ENCODE data around the gene BUB1B.
"Not testable (repeated sequence)": the region's sequence is repeated elsewhere in the genome, so short reads cannot be mapped to it uniquely, and the experiment has no call there.

BUB1B gene

DNA sequence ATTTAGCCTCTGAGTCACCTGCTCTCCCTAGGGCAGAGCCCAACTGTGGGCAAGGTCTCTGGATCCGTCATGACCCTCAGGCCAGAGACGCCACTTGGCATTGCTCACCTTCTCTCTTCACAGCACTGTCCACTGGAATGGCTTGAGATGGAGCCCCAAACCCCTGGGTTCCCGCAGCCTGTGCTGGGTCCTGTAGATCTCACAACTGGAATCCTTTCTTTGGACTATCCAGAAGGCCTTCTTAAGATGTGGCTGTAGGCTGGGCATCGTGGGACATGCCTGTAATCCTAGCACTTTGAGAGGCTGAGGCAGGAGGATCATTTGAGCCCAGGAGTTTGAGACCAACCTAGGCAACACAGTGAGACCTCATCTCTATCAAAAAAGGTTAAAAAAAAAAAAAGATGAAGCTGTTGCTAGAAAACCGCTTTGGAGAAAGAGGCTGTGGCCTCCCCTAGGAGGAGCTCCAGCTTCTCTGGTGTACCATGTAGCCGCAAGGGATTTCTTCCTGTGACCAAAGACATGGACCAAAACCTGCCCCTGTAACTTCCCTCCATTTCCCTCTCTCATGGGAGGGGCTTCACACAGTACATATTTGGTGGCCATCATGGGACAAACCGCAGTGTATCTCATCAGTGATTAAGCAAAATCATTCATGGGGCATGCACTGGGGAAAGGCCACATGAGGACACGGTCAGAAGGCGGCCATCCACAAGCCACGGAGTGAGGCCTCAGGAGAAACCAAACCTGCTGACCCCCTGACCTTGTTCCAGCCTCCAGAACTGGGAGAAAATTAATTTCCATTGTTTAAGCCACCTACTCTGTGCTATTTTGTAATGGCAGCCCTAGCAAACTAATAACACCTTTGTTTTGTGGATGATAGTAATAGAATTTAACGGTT lies 23.3 kb upstream of the BUB1B start:
- no peak for DNase-seq

DNA sequence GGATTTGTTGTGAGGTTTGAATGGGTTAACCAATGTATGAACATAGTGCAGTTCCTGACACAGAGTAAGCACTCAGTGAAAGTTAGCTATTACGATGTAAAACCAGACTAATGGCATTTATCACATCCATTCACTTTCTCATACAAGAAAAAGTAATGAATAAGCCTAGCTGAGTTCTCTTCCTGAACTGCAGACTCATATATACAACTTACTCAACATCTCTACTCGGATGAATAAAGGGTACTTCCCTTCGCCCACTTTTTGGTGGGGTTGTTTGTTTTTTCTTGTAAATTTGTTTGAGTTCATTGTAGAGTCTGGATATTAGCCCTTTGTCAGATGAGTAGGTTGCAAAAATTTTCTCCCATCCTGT lies 22.7 kb upstream of the BUB1B start:
- not testable (repeated sequence) for DNase-seq

DNA sequence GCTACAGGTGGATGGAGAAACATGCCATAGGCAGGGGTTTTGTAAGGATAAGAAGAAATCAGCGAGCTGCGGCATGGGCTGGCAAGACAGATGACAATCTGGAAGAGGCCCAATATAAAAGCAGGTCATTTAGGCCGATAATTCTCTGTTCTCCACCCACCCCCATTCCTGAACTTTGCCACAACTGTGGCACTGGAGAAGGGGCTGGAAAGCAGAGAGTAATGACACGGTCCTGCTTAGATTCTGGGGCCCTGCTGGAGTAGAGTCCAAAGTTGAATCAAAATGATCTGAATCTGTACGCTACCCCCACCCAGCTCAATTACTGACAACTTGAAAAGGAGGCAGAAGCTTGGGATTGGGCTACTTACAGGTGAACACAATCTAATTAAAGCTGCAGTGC lies 18.4 kb upstream of the BUB1B start:
- no peak for DNase-seq

DNA sequence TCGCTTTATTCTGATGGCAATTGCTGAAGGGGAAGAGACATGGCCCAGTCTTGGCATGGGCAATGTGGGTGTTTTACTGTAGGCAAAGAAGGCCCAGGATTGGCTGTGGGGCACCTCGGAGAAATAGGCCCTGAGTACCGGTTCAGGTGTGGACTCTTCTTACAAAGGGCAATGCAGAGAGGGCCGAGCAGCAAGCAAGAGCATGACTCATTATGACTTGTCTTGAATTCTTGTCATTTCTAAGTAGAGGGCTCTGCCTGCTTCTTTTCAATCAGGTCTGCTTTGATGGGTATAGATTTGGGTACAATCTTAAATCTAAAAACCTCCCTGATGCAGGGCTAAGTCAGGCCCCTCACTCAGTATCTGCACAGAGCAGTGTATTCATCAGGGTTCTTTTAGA lies 14.8 kb upstream of the BUB1B start:
- no peak for DNase-seq

DNA sequence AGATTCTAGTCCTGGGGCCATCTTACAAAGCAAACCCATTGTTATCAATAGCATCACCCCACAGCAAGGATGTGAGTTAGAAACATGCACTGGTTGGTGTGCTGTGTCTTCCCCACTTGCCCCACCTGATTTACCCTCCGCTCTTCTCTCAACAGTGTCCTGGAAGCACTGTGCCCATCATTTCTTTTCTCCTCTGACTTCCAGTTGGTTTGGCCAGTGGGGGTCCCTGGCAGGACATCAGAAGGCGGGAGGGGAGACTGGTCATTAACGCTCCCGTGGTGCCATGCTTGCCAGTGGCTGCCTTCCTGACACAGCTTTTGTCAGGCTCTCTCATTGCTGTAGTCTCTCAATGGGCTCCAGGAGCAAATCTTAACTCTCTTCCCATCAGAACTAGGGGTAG lies 11.5 kb upstream of the BUB1B start:
- no peak for DNase-seq

DNA sequence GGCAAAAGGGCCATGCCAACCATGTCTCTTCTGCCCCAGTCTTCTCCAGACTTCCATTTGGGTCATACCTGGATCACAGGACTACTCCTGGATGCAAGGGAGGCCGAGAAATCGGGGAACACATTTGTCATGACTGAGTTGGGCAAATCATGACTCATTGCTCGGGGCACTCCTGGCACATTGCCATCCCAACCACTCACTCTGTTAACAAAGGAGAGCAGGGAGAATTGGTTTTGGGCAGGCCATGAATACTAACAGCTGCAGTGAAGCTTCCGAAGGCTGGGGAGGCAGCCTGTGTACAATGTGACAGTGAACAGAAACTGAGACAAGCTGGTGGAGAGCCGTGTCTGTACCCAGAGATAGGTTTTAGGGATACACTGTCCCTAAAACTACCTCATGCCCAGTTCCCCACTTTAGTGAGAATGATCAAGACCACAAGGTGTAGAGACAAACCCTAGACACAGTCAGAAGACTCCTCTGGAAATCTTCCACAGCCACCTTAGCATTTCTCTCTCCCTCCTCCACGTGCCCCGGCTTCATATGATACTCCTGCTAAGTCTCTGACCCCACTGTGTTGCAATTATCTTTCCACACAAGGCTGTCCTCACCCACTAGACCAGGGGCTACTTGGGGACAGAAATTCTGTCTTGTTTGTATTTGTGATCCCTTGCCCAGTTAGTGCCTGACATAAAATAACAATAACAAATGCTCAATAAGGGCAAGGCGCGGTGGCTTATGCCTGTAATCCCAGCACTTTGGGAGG lies 10.5 kb upstream of the BUB1B start:
- peak; percentile 67 for DNase-seq

DNA sequence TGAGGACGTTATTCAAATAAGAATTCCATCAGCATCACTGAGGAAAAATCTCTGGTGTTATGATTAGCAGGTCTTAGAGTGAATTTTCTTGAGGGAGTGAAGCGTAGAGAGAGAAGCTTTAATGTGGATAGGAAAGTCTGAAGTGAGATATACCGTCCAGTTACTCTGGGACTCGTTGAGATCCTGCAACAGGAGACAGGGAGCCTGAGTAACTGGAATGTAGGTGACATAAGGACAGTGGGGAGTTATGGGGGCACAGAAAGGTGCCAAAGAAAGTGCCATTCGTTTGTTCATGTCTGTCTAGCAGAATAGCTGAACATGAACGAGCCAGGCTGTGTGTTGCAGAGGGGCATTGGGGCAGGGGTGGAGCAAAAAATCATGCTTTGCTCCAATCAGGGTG lies 9.4 kb upstream of the BUB1B start:
- no peak for DNase-seq

DNA sequence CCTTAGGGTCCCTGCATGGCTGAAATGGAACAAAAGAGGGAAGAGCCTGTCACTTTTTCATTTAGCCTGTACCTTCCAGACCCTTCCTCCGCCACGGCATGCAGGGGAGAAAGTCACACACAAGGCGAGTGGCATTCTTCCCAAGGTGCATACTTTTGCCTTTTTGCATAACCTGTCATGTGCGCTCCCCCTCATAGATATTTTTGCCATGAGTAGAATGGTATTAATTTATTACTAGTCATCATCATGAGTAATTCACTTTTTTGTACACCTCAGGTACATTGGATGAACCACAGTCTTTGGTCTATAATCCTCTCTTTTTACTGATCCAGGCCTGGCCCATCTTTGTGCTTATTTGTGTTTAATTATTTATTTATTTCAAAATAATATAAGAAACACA lies 8.9 kb upstream of the BUB1B start:
- no peak for DNase-seq

DNA sequence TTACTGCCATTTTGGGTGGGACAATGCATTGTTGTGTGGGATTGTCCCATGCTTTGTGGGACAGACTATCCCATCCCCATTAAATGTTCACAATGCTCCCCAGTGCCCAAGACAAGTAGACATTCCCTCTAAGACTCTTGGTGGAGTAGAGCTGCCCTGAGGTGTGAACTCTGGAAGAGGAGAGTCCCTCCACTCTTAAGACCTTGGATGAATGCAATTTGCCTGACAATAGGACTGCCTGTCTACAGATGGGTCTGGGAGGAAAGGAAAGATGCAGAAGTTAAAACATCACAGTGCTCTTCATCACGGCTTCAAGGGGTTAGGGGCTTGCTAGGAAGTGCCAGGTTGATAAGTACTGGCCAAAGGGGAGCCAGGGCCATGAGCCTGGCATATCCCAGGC lies 6.0 kb upstream of the BUB1B start:
- not testable (repeated sequence) for DNase-seq

DNA sequence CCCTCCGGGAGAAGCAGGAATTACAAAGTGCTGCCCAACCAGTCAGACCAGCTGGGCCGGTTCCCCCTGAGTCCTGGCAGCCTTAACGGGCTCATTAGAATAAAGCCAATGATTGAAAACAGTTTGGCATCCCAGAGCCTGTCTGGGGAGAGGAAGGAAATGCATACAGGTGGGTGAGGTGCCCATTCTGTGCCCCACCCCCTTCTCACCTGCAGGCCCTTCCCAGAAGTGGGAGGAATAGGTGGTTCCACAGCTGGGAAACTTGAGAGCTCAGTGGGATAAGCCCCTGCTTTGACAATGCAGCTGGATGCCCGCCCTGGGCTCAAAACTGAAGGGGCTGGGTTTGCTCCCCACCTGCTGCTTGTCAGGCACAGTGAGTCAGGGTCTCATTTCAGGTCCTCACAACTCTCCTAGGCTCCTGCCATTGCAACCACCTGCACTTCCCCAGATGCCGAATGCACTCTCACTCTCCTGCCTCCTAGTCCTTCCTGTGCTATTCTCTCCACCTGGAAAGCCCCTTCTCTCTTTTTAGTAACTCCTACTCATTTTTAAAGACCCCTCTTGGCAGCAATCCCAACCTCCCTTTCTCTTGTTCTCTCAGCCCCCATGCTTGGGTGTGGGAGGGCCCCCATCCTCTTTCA lies 5.5 kb upstream of the BUB1B start:
- no peak for DNase-seq

DNA sequence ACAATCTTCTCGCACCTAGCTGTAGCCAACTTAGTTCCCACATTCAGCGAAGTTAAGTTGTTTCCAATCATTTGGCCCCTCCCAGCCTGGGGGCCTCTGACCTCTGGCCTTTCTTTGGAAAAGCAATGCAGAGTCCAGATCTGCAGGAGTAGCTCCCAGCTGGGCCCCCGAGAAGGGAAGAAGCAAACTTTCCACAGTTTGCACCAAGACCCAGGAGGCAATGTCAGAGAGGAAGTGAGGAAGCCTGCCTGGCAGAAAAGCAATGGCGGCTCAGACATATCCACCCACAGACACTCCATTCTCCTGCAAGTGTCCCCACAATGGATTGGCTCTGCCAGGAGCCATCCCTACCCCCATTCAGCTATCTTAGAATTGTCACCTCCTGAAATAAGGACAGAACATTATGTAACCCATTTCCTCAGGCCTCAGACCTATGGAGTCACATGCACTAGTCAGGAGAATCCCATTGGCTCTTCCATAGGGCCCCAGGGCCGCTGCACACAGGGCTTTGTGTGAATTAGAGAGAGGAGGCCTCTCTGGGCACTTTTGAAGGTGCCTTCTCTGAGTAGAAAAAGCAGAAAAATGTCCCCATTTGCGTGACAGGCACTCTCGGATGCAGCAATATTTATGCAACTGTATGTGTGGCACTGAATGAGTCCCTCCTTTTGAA lies 3.0 kb upstream of the BUB1B start:
- DNase-seq = no peak

DNA sequence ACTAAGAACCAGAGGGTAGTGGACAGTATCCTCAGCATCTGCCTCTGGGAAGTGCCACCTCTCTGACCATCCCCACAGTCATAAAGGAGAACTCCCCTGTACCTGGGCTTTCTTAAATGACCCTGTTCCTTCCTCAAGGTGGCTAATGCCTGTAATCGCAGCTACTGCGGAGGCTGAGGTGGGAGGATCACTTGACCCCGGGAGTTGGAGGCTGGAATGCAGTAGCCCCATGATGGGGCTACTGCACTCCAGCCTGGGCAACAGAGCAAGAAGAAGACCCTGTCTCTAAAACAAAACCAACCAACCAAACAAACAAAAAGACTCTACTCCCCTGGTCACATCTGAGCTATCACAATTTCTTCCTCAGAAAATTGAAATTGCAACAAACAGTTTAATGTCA lies 848 bp upstream of the BUB1B start:
- no peak for DNase-seq

DNA sequence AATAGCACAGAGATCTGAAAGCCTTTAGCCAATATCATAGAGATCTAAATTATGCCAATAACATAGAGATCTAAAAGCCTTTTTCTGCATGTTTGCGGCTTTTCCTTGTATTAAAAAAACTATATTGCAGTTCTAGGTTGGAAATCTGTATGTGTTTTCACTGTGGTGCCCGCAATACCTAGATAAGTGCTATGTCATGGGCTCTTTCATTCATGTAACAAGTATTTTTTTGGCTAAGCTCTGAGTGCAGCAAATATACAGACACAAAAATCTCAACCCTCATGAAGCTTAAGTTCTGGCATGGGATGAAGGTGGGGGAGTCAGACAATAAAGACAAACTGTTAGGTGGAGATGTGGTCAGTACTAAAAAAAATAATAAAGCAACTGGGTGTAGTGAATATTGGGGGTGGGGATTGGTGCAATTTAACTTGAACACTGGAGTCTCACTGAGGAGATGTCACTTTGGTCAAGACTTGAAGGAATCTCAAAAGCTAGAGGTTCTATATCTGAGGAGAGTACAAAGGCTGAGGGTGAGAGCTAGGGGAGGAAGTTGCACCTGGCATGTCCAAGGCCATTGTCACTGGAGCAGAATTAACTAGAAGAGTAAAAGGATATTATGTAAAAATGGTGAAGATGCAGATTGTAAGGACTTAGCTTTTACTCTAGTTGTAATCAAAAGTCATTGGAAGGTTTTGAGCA lies 973 bp downstream of the BUB1B start:
- no peak for DNase-seq

DNA sequence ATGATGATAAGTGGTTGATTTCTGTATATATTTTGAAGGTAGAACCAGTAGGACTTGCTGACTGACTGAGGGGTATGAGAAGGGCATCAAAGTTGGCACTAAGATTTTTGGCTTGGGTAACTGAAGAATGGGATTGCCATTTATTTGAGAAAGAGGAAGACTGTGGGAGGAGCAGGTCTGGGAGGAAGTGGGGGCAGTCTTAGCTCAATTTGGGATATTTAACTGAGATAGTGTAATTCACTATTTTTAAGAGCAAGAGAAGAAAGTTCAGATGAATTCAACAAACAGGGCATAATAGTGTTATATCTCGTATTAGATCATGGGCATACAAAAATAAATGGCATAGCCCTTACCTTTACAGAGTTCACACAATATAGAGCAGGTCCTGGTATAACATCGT lies 1.7 kb downstream of the BUB1B start:
- DNase-seq = no peak

DNA sequence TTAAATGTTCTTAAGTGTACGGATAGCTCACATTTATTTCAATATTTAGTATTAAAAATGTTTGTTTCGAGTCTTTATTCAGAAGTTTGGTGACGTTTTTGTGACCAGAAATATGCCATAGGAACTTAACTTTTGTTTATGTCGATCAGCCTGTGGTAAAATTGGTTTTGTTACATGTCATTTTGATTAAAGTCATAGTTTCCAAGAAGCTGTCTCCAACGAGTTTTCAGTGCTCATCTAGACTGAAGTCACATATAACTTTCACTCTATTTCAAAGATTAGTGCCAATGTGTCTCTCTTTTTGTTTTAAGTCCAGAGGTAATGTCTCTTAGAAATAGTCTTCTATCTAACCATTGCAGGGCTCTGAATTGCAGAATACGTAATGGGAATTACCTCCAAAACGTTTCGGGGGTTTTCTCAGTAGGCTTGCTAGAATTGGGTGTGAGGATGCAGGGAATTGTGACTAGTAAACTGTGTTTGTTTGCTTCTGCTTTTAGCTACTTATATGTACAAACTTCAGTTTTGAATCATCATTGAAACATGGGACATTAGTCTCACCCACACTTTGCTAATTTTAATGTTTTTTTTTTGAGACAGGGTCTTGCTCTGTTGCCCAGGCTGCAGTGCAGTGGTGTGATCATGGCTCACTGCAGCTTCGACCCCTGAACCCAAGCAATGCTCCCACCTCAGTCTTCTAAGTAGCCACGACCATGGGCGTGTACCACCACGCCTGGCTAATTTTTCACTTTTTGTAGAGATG lies 3.0 kb downstream of the BUB1B start:
- no peak for DNase-seq

DNA sequence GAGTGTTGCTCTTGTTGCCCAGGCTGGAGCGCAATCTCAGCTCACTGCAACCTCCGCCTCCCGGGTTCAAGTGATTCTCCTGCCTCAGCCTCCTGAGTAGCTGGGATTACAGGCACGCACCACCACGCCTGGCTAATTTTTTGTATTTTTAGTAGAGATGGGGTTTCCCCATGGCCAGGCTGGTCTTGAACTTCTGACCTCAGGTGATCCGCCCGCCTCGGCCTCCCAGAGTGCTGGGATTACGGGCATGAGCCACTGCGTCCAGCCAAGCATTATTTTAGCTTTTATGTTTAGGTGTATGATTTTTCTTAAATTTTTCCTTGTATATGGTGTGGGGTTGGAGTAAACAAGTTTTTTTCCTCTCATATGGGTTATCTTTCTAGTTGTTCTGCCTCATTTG lies 6.5 kb downstream of the BUB1B start:
- not testable (repeated sequence) for DNase-seq

DNA sequence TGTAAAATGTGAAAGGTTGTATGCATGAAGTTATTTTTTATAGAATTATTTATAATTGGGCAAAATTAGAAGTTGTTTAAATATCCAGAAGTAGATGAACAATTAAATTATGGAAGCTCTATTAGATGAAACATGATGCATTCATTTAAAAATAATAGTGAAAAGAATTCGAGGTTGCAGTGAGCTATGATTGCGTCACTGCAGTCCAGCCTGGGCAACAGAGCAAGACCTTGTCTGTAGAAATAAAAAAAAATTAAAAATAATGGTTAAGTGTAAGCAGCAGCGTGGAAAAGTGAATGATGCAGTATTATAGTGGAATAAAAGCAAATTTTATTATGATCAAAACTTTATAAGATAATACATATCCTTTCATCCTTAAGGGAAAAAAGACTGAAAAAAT lies 14.3 kb downstream of the BUB1B start:
- DNase-seq = no peak

DNA sequence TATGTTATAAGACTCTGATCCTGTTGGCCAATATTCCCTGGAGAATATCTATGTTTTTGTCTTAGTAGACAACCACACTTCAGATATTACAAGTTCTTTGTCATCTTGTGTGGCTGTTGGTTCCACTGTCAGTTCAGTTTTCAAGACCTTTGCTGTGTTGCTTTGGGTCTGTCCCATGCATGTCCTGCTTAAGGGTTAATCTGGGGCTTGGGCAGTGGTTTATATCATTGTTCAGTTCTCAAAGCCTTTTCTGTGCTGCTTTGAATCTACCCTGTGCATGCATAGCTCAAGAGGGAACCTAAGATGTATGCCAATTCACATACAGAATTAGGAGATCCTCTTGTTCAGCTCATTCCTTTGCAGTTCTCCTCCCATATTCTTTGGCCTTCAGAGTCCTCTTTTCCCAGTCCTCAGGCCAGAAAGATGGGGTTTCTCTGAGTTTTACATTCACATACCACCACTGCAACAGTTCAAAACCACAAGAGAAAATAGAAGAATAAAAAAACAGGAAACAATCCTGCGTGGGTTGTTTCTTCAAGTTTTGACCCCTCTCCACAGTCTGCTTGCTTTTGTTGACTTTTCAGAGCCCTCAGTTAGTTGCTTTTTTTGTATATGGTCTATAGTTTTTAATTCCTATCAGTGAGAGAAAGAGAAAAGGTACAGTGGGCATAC lies 21.6 kb downstream of the BUB1B start:
- no peak for DNase-seq

DNA sequence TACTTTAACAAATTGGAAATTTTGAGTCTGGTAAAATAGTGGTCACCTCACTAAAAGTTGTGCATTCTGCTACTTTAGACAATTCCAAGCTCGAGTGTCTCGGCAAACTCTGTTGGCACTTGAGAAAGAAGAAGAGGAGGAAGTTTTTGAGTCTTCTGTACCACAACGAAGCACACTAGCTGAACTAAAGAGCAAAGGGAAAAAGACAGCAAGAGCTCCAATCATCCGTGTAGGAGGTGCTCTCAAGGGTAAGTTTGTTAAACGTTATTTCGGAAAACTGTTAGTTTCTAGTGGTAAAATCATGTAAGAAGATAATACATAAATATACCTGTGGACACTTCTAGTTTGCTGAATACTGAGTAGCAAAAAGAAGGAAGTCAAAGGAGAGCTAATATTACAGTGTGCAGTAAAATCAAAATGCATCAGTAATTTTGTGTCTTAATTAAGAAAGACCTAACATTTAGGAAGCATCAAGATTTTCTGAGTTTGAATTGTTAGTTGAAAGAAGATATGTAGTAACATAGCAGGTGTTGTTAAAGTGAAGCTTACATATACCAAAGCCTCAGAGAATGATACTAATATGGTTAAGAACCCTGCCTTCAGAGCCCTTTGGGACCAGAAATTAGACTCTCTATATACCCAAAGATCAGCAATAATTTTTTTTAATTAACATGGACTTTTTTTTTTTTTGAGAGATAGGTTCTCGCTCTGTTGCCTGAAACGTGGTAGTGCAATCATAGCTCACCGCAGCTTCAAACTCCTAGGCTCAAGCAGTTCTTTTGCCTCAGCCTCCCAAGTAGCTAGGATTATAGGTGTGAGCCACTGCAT lies 23.0 kb downstream of the BUB1B start:
- DNase-seq = no peak

DNA sequence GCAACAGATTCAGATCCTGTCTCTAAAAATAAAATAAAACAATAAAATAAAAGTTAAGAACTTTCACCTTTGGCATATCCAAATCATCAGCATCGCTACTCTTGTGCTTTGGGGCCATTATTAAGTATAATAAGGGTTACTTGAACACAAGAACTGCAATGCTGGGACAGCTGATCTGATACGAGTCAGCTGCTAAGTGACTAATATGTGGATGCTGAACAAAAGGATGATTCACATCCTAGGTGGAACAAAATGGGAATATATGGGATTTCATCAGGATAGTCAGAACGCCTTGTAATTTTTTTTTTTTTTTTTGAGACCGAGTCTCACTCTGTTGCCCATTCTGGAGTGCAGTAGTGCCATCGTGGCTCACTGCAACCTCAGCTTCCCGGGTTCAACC lies 29.7 kb downstream of the BUB1B start:
- no peak for DNase-seq

Data from NCI-H2107 (cell line).